ENCODE data around the gene CDH12. TPM values are rescaled to one million over a fixed set of nuclear protein-coding genes. Genes with fewer than 3 reads are reported as not detected.
"Not testable (repeated sequence)": the region's sequence is repeated elsewhere in the genome, so short reads cannot be mapped to it uniquely, and the experiment has no call there.

The CDH12 gene
- polyA plus RNA-seq (2012; ENCODE audit: insufficient read depth, insufficient read length): not detected

DNA sequence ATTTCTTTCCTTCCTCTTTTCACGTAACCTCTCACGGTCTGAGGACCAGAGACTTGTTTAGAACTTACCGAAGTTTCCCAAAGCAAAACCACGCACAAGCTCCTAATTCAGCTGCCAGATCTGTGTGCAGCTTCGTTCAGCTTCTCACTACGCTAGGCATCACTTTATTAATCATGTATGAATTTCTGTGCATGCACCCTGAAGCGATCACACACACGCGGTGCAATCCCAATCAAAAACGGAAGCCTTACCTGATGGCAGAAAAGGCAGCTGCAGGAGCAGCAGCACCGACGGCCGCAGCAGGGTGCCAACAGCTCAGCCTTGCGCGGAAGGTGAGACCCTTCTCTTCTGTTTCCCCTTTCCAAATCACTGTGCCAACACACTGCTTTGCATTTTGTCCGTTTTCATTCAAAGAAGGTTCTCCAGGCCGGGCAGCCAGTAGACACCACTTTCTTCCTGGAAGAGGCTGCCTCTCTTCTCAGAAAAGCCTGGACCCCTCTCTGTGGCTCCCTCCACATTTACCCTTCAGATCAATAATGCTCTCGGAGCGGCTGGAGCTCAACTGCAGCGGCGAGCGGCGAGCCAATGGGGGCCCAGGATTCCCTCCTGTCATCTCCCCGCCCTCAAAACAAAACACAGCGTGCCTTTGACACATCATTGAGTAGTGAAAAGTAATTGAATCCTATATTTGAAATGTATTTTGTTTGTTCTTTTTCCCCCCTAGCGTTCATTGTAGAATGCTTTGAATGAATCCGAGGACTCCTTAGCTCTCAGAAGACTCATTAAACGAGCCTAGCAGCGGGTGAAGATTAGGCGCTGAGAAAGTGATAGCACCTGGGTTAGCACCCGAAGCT, at the start of gene CDH12:
Gene CDH12 (minus strand): TSS at position 538 of the 854 bp plus-strand sequence.
- DNase-seq (ENCODE audit: low read depth, low spot score): no peak
- H3K4me3 ChIP-seq (ENCODE audit: low read length): no peak within 1 kb of the TSS

- no peak for DNase-seq (ENCODE audit: low read depth, low spot score)
- no peak overlapping the region for H3K4me3 ChIP-seq (ENCODE audit: low read length)
Measured at GRCh38 chr5:22901885-22902284, 48.7 kb upstream of the CDH12 start.

- no peak for DNase-seq (ENCODE audit: low read depth, low spot score)
Measured at GRCh38 chr5:22900801-22901310, 47.7 kb upstream of the CDH12 start.

DNA sequence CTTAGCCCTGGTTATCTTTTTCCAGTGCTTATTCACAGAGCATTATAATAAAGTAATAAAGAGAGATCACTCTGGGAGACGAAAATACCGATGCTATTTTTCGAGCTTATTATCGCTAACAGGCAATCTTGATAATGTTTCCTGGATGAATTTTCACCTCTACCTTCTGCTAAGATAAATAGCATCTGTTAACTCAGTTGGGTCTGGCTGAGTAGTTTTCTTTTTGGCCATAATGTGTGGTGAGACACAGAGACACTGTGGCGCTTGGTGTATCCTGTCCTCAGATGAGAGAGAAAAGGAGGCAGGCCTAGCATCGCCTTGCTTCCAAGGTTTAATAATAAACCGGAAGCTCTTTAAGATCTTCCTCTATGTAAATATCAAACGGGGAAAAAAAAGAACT, 46.2 kb upstream of the CDH12 start:
- no peak overlapping the region for H3K4me3 ChIP-seq (ENCODE audit: low read length)
- DNase-seq (ENCODE audit: low read depth, low spot score): no peak

More at GRCh38 chr5:22900801-22901310, 47.7 kb upstream of the CDH12 start:
- H3K4me3 ChIP-seq (ENCODE audit: low read length): no peak overlapping the region

- DNase-seq (ENCODE audit: low read depth, low spot score): no peak
- H3K4me3 ChIP-seq (ENCODE audit: low read length): no peak overlapping the region
Measured at GRCh38 chr5:22896152-22896551, 43.0 kb upstream of the CDH12 start.

GRCh38 chr5:22892441-22892840, 39.3 kb upstream of the CDH12 start:
- DNase-seq (ENCODE audit: low read depth, low spot score): no peak
- no peak overlapping the region for H3K4me3 ChIP-seq (ENCODE audit: low read length)

DNA sequence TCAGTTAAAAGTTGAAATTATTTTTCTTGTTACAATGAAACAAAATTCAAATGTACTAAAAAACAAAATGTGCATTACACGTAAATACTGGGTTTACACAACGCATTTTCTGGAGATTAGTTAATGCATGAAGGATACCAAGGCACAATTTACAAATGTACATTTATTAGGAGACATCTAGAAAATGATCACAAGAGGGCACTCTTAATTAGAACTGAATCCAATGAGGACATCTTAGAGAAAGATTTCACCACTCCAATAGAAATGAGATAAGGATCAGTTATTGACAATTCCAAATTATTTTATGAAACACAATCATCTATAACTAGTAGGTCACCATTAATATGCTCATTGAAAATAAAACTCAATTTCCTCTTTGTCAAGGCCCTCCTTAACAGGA, 36.6 kb upstream of the CDH12 start:
- DNase-seq (ENCODE audit: low read depth, low spot score): no peak
- H3K4me3 ChIP-seq (ENCODE audit: low read length): no peak overlapping the region

DNA sequence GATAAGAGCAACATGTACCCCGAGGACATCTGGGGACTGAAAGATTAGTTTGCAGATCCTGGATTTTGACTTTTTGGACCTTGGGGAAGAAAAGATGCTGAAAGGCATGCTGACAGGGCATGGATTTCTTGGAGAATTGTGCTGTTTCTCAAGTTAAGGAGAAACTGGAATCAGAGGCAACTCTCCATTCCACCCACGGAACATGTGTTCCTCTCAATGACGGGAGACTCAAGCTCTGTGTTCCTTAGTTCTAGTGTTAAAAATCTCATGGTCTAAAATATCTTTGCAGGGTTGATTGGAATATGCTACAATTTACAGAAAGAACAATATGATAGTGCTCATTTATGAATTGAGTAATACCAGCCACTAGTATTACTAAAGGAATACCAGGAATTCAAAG, 34.4 kb upstream of the CDH12 start:
- DNase-seq (ENCODE audit: low read depth, low spot score): no peak
- no peak overlapping the region for H3K4me3 ChIP-seq (ENCODE audit: low read length)

- DNase-seq (ENCODE audit: low read depth, low spot score); H3K4me3 ChIP-seq (ENCODE audit: low read length): not testable (repeated sequence)
Measured at GRCh38 chr5:22858911-22859310, 5.8 kb upstream of the CDH12 start.

DNA sequence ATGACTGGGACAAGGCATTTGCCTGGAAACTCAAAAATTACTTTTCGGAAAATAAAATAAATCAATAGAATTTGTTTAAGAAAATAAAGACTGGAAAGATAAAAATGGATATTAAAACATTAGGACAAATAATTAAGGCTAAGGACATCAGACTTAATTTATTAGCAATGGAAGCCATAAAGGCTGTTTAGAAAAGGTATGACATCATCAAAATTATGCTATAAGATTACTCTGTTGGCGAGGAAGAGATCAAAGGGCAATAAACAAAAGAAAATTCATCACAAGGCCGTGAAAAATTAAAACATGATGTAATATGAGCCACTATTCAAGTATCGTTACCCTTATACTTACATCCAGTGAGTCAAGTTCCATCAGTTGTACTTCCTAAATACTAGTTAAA, 2.7 kb upstream of the CDH12 start:
- no peak overlapping the region for H3K4me3 ChIP-seq (ENCODE audit: low read length)

DNA sequence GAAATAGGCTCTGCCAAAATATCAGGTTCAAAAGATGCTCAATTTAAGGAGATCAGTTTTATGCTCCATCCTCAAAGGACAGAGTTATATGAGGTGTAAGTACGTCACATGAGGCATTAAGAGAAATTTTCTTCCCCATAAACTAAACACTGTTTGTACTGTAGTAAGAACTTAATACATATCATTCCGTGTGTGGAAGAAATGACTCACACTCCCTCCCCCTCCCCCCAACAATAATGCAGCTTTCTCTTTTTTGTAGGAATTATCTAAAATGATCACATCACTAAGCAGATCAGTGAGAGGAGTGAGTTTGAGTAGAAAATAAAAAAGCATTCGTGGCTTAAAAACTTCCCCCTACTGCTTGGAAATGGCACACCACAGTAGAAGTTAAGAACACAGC, 2.2 kb downstream of the CDH12 start:
- DNase-seq (ENCODE audit: low read depth, low spot score): no peak

More for the DNA sequence above, 2.7 kb upstream of the CDH12 start:
- DNase-seq (ENCODE audit: low read depth, low spot score): no peak

GRCh38 chr5:22846693-22847092, 6.5 kb downstream of the CDH12 start:
- H3K4me3 ChIP-seq (ENCODE audit: low read length): no peak overlapping the region
- DNase-seq (ENCODE audit: low read depth, low spot score): no peak

More for the DNA sequence above, 2.2 kb downstream of the CDH12 start:
- H3K4me3 ChIP-seq (ENCODE audit: low read length): no peak overlapping the region

DNA sequence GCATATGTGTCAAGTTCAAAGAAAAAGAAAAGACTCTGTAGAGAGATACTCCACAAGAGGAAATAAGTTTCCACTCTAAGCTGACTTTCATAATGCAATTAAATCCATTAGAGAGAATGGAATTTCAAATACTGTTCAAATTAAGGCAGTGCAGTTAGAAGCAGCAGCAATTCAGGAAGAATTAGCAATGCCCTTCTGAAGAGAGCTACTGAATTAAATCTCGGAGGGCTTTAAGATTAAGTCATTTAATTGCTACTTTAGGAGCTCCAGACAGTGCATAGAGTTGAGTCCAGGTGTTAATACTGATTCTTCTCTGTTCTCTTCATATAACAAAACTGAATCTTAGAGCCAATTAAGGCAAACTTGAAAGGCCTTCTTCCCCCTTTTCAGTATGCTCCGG, 8.5 kb downstream of the CDH12 start:
- no peak overlapping the region for H3K4me3 ChIP-seq (ENCODE audit: low read length)
- DNase-seq (ENCODE audit: low read depth, low spot score): no peak

DNA sequence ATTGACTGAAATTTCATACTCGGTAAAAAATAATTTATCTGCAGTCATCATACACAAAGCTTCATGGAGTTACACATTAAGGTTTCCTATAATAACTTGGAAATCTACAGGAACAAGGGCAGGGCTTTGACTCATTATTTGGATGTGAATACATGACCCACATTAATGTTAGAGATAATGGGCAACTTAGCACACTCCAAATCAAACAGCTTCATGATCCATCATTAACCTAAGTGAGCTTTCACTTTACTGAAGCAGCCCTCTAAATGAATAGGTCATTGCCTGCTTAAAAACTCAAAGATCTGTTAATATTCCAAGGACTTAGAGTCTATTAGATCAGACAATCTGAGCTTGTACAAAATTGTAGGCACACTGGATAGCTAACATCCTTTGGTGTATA, 9.0 kb downstream of the CDH12 start:
- no peak overlapping the region for H3K4me3 ChIP-seq (ENCODE audit: low read length)
- no peak for DNase-seq (ENCODE audit: low read depth, low spot score)

GRCh38 chr5:22842574-22842973, 10.6 kb downstream of the CDH12 start:
- no peak for DNase-seq (ENCODE audit: low read depth, low spot score)
- no peak overlapping the region for H3K4me3 ChIP-seq (ENCODE audit: low read length)

DNA sequence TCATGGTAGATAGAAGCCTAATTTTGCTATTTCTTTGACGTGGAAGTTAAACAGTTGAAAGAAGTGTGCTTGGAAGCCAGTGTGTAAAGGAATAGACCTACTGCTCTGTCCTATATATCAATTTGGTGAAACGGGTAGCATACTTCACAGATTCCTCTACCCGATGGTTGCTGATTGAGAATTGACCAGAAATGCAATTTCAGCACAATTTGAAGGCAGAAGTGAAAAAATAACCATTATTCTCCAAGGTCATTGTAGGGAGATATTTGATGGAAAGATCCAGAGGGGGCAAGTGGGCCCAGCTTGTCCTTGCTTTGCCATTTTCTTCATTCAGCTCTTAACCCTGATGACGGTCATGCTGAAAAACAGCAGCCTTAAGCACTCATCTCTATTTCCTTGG, 15.3 kb downstream of the CDH12 start:
- no peak for DNase-seq (ENCODE audit: low read depth, low spot score)
- no peak overlapping the region for H3K4me3 ChIP-seq (ENCODE audit: low read length)

GRCh38 chr5:22835686-22836085, 17.5 kb downstream of the CDH12 start:
- no peak overlapping the region for H3K4me3 ChIP-seq (ENCODE audit: low read length)
- no peak for DNase-seq (ENCODE audit: low read depth, low spot score)

DNA sequence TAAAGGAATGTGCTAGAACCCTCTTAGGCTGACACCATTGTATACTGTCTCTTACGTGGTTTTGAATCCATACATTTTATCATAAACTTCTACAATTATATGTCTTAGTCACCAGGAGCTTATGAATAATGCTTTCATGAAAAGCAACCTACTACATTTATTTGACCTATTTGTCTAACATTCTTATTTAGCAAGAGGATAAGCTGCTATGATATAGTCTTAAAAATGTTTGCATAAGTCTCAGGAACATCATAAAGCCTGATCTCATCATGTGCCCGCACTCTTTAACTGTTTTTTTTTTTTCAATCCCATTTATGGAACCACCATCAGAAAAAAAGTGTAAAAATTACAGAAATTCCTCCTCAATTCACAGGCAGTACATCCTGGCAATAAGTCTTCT, 59.7 kb downstream of the CDH12 start:
- H3K4me3 ChIP-seq (ENCODE audit: low read length): no peak overlapping the region
- DNase-seq (ENCODE audit: low read depth, low spot score): no peak

DNA sequence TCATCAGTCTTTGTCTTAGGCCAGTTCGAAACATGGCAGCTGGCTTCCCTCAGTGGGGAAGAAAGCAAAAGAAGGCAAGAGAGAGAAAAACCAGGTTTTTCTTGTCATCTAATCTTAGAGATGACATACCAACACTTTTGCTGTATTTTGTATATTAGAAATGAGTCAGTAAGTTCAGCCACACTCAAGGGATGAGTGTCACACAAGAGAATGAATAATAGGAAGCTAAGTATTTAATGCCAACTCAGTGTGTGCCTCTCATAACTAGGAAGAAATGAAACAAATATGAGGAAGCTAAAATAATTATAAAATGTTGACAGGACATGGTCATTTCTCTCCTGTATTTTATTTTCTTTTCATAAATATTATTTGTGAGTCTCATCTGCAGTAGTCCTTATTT, 65.3 kb downstream of the CDH12 start:
- H3K4me3 ChIP-seq (ENCODE audit: low read length): no peak overlapping the region
- DNase-seq (ENCODE audit: low read depth, low spot score): no peak

- no peak for DNase-seq (ENCODE audit: low read depth, low spot score)
- H3K4me3 ChIP-seq (ENCODE audit: low read length): no peak overlapping the region
Measured at GRCh38 chr5:22787398-22787797, 65.7 kb downstream of the CDH12 start.

GRCh38 chr5:22780756-22781155, 72.4 kb downstream of the CDH12 start:
- no peak overlapping the region for H3K4me3 ChIP-seq (ENCODE audit: low read length)
- DNase-seq (ENCODE audit: low read depth, low spot score): no peak

Measured in Jurkat, Clone E6-1 (cell line).